Measurements from ENCODE around the gene C1orf105. TPM values are rescaled to one million over a fixed set of nuclear protein-coding genes. Genes with fewer than 3 reads are reported as not detected.

The C1orf105 gene
- total and polyA plus RNA-seq, 4 donors, result 0.16 TPM; not detected in 3

DNA sequence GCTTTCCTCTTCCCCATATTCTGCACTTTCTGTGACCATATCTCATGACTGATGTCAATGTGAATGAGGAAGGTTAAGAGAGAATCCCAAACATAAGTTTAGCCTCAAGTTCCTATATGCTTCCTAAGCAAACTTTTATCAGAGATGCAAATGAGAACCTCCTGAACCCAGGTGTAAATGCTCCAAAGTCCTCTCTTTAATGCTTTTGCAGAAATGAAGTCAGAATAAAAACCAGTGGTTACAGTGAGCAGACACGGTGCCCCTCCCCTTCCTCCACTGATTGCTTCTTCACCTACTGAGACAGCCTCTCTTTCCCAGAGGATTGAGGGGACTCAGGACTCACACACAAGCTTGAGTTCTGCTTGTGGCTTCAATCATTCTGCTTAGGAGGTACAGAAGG, 35.0 kb downstream of the C1orf105 start:
- 93% methylated on average over 1 of the region's 1 CpG for WGBS
- no peaks in the 10 kb centered on the region for H3K27me3 ChIP-seq (ENCODE audit: control insufficient read depth in 4 of 4, insufficient read depth in 4 of 4, low read length in 3 of 4)
- no peak for DNase-seq (ENCODE audit: low spot score)
- peaks cover under 1 to 4% (median 2%) of the 10 kb centered on the region in 4 donors for H3K4me1 ChIP-seq (ENCODE audit: control insufficient read depth in 4 of 4, insufficient read depth in 4 of 4, low read length in 3 of 4)
- TF ChIP-seq, protein P1, sequence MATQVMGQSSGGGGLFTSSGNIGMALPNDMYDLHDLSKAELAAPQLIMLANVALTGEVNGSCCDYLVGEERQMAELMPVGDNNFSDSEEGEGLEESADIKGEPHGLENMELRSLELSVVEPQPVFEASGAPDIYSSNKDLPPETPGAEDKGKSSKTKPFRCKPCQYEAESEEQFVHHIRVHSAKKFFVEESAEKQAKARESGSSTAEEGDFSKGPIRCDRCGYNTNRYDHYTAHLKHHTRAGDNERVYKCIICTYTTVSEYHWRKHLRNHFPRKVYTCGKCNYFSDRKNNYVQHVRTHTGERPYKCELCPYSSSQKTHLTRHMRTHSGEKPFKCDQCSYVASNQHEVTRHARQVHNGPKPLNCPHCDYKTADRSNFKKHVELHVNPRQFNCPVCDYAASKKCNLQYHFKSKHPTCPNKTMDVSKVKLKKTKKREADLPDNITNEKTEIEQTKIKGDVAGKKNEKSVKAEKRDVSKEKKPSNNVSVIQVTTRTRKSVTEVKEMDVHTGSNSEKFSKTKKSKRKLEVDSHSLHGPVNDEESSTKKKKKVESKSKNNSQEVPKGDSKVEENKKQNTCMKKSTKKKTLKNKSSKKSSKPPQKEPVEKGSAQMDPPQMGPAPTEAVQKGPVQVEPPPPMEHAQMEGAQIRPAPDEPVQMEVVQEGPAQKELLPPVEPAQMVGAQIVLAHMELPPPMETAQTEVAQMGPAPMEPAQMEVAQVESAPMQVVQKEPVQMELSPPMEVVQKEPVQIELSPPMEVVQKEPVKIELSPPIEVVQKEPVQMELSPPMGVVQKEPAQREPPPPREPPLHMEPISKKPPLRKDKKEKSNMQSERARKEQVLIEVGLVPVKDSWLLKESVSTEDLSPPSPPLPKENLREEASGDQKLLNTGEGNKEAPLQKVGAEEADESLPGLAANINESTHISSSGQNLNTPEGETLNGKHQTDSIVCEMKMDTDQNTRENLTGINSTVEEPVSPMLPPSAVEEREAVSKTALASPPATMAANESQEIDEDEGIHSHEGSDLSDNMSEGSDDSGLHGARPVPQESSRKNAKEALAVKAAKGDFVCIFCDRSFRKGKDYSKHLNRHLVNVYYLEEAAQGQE (IDR thresholded peaks at IDR 0.05), result no peak
- TF ChIP-seq RAD21 (IDR thresholded peaks at IDR 0.05) (no peak), SP1 (IDR thresholded peaks at IDR 0.05) (no peak), FOXA2 (IDR thresholded peaks at IDR 0.05) (no peak), HNF4A (conservative IDR thresholded peaks at IDR 0.05) (no peak), GABPA (IDR thresholded peaks at IDR 0.05 in 1 of 2, conservative IDR thresholded peaks at IDR 0.05 in 1 of 2) (no peak), TAF1 (conservative IDR thresholded peaks at IDR 0.05) (no peak), NR2F2 (IDR thresholded peaks at IDR 0.05) (no peak), RXRA (IDR thresholded peaks at IDR 0.05) (no peak), HNF4G (IDR thresholded peaks at IDR 0.05) (no peak), YY1 (IDR thresholded peaks at IDR 0.05) (no peak), FOXA1 (IDR thresholded peaks at IDR 0.05) (no peak), EGR1 (IDR thresholded peaks at IDR 0.05; ENCODE audit: low read depth in 2 of 2) (no peak), JUND (IDR thresholded peaks at IDR 0.05) (no peak)
- TF ChIP-seq, protein P2, sequence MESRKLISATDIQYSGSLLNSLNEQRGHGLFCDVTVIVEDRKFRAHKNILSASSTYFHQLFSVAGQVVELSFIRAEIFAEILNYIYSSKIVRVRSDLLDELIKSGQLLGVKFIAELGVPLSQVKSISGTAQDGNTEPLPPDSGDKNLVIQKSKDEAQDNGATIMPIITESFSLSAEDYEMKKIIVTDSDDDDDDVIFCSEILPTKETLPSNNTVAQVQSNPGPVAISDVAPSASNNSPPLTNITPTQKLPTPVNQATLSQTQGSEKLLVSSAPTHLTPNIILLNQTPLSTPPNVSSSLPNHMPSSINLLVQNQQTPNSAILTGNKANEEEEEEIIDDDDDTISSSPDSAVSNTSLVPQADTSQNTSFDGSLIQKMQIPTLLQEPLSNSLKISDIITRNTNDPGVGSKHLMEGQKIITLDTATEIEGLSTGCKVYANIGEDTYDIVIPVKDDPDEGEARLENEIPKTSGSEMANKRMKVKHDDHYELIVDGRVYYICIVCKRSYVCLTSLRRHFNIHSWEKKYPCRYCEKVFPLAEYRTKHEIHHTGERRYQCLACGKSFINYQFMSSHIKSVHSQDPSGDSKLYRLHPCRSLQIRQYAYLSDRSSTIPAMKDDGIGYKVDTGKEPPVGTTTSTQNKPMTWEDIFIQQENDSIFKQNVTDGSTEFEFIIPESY (IDR thresholded peaks at IDR 0.05), result no peak
- TF ChIP-seq, protein P3, sequence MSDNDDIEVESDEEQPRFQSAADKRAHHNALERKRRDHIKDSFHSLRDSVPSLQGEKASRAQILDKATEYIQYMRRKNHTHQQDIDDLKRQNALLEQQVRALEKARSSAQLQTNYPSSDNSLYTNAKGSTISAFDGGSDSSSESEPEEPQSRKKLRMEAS (IDR thresholded peaks at IDR 0.05), result no peak
- TF ChIP-seq, protein P4, sequence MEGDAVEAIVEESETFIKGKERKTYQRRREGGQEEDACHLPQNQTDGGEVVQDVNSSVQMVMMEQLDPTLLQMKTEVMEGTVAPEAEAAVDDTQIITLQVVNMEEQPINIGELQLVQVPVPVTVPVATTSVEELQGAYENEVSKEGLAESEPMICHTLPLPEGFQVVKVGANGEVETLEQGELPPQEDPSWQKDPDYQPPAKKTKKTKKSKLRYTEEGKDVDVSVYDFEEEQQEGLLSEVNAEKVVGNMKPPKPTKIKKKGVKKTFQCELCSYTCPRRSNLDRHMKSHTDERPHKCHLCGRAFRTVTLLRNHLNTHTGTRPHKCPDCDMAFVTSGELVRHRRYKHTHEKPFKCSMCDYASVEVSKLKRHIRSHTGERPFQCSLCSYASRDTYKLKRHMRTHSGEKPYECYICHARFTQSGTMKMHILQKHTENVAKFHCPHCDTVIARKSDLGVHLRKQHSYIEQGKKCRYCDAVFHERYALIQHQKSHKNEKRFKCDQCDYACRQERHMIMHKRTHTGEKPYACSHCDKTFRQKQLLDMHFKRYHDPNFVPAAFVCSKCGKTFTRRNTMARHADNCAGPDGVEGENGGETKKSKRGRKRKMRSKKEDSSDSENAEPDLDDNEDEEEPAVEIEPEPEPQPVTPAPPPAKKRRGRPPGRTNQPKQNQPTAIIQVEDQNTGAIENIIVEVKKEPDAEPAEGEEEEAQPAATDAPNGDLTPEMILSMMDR (IDR thresholded peaks at IDR 0.05; ENCODE audit: low read depth, low read length, missing input control), result no peak
- TF ChIP-seq, protein P5, sequence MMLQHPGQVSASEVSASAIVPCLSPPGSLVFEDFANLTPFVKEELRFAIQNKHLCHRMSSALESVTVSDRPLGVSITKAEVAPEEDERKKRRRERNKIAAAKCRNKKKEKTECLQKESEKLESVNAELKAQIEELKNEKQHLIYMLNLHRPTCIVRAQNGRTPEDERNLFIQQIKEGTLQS (IDR thresholded peaks at IDR 0.05), result no peak
- H3K4me3 ChIP-seq (ENCODE audit: low read depth in 1 of 3, low read length in 3 of 3), result no peak overlapping the region
- H3K9ac ChIP-seq (ENCODE audit: low read depth in 1 of 2, low read length in 2 of 2), result no peak overlapping the region
- no peaks in the 10 kb centered on the region for H3K36me3 ChIP-seq (ENCODE audit: control insufficient read depth in 4 of 4, insufficient read depth in 3 of 4, low read depth in 1 of 4, low read length in 3 of 4)
- H3K9me3 ChIP-seq (ENCODE audit: control insufficient read depth in 4 of 4, low read length in 3 of 4), result no peaks in the 10 kb centered on the region
- no peak overlapping the region for H3K27ac ChIP-seq (ENCODE audit: low read depth in 1 of 2, low read length in 2 of 2)
